ENCODE data around the gene OR2A7.
"Not testable (repeated sequence)": the region's sequence is repeated elsewhere in the genome, so short reads cannot be mapped to it uniquely, and the experiment has no call there.

The OR2A7 gene

GRCh38 chr7:144220531-144220930 lies 44.1 kb downstream of the OR2A7 start:
- H3K27ac ChIP-seq; DNase-seq (ENCODE audit: low spot score); POLR2A ChIA-PET (ENCODE audit: low non-redundant PET); CTCF ChIA-PET: not testable (repeated sequence)

GRCh38 chr7:144219149-144219548 lies 45.4 kb downstream of the OR2A7 start:
- DNase-seq (ENCODE audit: low spot score): not testable (repeated sequence)

GRCh38 chr7:144218581-144218980 lies 46.0 kb downstream of the OR2A7 start:
- CTCF ChIA-PET; DNase-seq (ENCODE audit: low spot score); POLR2A ChIA-PET (ENCODE audit: low non-redundant PET); H3K27ac ChIP-seq: not testable (repeated sequence)

More at GRCh38 chr7:144219149-144219548, 45.4 kb downstream of the OR2A7 start:
- H3K27ac ChIP-seq; CTCF ChIA-PET; POLR2A ChIA-PET (ENCODE audit: low non-redundant PET): not testable (repeated sequence)

DNA sequence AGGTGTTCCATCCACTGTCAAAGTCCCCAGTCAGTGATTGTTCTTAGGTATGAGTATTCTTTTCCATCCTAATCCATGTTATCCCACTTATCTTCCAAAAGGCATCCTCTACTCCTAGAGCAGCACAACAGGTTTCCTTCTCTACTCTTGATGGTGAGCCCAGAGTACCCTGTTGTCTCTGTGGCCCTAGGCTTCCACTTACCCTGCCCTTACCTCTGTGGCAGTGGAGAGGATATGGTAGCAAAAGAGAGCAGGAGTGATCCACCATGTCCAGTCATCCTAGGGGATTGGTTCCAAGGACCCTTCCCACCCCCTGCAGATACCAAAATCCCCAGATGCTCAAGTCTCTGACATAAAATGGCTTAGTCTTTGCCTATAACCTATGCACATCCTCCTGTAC lies 47.4 kb downstream of the OR2A7 start:
- CTCF ChIA-PET; H3K27ac ChIP-seq; POLR2A ChIA-PET (ENCODE audit: low non-redundant PET); DNase-seq (ENCODE audit: low spot score): not testable (repeated sequence)

Measured in RWPE1 (cell line).